GM21529 (cell line): Measurements from ENCODE around the gene SLC6A13.
"Not testable (repeated sequence)": the region's sequence is repeated elsewhere in the genome, so short reads cannot be mapped to it uniquely, and the experiment has no call there.

ENCODE experiments used
- ATAC-seq: cut with Tn5 transposase; IDR thresholded peaks from one replicate; pipeline ENCODE4 v1.9.1; 2021; ENCODE audit not compliant: unreplicated experiment

The SLC6A13 gene

DNA sequence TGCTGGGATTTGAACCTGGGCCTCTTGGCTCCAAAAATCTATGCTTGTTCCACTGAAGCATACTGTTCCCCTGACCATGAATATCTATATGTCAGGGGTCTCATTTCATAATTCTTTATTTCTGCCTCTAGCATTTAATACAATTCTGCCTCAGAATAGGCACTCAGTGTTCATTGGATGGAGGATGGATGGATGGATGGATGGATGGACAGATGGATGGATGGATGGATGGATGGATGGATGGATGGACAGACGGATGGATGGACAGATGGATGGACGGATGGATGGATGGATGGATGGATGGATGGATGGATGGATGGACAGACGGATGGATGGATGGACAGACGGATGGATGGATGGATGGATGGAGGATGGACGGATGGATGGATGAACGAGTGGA lies 45.6 kb downstream of the SLC6A13 start:
- ATAC-seq, result not testable (repeated sequence)

DNA sequence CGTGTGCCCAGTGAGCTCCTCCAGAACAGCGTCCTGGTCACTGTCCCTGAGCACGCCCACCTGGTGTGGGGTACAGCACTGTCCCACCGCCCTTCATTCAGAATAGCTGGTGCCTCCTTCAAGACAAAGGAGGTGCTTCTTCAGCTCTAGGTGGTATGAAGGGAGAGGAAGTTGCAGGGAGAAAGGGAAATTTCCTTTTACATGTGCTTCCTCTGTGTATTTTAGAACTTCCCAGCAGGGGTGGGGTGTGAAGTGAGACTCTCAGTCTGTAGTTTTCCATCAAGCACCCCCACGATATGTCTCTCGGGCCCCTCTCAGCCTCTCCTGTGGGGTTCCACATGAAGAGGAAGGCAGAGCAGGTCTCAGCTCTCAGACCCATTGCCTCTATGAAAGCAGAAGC lies 47.5 kb downstream of the SLC6A13 start:
- ATAC-seq, result no peak

GRCh38 chr12:214003-214741 lies 48.5 kb downstream of the SLC6A13 start, which contains the start of gene SLC6A12:
Gene SLC6A12 (minus strand): TSS chr12:214157. CDS start chr12:209986, 4,171 bp downstream.
- ATAC-seq, result no peak

DNA sequence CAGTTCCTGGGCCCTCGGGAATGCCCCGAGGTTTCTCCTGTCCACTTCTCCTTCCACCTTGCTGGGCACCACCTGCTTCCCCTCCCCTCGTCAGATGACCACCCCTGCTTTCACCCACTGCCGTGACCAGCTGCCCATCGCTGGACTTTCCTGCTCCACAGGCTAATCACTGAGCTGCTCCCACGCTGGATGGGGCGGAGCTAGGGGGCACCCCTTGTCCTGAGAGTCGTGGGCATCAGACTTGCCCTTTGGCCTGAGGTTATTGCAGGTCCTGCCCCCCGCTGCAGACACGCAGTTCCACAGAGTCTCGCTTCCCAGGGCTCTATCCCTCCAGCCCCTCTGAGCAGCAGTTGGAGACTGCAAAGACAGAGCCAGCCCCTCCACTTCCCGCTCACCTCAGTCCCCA lies 49.1 kb downstream of the SLC6A13 start:
- ATAC-seq, result no peak

GRCh38 chr12:212715-213526 lies 49.7 kb downstream of the SLC6A13 start:
- ATAC-seq, result no peak

GRCh38 chr12:212415-212714 lies 50.3 kb downstream of the SLC6A13 start:
- ATAC-seq, result no peak

DNA sequence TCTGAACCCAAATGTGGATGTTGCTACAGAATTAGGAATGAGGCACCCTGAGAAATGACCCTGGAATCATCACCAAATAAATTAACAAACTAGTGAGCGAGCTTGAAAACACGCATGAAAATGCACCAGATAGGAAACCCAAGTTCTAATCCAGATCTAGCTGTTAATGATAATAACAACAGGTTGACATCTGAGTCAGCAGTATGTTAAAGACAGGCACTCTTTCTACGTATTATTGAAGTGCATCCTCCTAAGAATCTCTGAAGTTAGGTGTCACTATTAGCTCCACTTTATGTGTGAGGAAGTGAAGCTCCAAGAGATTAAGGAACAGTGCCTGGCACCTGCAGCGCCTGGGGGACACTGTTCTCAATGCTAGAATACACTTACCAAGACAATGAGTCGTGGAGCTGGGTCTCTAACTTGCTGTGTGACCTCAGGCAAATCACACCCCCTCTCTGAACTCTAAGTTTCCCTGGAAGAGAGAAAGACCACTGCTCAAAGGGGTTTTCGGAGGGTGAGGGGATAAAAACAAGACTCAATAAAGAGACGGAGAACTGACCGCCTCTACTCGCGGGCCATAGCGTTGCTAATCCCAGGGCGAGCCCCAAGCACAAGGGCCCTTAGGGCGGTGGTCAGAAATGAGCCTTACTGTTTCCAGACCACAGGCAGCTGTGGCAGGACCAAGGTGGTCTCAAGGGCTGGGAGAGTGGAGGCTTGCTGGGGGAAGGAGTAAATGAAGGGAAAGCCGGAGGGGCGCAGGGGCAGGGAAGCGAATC lies 50.8 kb downstream of the SLC6A13 start:
- no peak for ATAC-seq

GRCh38 chr12:211142-211465 lies 51.5 kb downstream of the SLC6A13 start:
- ATAC-seq, result no peak

GRCh38 chr12:210277-211141 lies 52.1 kb downstream of the SLC6A13 start:
- no peak for ATAC-seq

DNA sequence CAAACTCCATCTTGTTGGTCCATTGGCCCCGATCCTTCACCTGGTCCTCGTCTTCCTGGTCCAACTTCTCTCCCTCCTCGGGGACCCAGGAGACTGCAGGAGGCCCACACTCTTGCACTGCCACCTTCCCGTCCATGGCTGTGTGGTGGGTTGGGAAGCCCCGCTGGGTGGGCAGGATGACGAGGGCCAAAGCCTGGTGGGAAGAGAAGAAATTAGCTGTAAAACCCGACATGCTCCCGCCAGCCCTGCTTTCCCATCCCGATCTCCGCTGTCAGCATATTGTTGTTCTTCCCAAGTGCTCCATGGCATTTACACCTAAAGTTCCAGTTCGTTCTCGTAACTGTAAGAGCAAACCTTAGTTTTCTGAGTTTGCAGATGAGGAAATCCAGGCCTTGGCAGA lies 52.8 kb downstream of the SLC6A13 start:
- no peak for ATAC-seq

GRCh38 chr12:209246-209645 lies 53.4 kb downstream of the SLC6A13 start:
- ATAC-seq, result no peak

GRCh38 chr12:208813-209212 lies 53.8 kb downstream of the SLC6A13 start:
- ATAC-seq, result no peak

GRCh38 chr12:207804-208203 lies 54.8 kb downstream of the SLC6A13 start:
- no peak for ATAC-seq

- ATAC-seq, result no peak
These were observed 55.7 kb downstream of the SLC6A13 start for GRCh38 chr12:206746-207440.

GRCh38 chr12:205026-205425 lies 57.6 kb downstream of the SLC6A13 start:
- no peak for ATAC-seq

GRCh38 chr12:204261-204678 lies 58.4 kb downstream of the SLC6A13 start:
- no peak for ATAC-seq

DNA sequence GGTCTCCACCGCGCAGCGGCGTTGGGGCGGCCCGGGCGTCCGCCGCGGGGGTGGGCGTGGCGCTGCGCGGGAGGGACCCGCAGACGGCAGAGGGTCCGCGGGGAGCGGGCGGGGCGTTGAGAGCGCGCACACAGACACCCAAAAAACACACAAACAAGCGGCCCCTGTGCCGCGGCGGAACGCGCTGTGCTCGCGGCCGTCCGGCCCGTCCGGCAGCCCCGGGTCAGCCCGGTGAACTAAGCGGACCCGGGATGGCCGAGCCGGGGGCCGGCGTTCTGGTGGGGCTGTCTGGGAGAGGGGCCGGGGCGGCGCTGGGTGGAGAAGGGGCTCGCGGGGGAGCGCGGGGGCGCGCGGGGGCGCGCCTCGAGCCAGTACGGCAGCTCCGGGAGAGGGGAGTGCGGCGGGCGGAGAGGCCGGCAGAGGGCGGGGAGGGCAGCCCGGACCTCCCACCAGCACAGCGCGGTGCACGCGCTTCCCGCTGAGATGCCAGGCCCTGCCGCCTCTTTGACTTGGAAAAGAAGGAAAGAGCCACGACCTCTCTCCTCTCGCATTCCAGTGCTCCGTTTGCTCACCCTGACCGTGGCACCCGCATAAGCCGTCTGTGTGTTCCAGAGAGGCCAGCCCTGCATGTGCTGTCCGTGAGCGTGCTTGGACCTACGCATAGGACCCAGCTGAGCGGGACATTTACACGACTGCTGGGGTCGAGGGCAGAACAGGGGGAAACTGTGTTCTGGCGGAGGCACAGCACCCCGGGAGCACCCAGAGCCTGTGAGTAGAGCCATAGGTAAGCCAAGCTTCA lies 59.0 kb downstream of the SLC6A13 start:
- ATAC-seq, result no peak

GRCh38 chr12:203074-203461 lies 59.6 kb downstream of the SLC6A13 start:
- no peak for ATAC-seq

DNA sequence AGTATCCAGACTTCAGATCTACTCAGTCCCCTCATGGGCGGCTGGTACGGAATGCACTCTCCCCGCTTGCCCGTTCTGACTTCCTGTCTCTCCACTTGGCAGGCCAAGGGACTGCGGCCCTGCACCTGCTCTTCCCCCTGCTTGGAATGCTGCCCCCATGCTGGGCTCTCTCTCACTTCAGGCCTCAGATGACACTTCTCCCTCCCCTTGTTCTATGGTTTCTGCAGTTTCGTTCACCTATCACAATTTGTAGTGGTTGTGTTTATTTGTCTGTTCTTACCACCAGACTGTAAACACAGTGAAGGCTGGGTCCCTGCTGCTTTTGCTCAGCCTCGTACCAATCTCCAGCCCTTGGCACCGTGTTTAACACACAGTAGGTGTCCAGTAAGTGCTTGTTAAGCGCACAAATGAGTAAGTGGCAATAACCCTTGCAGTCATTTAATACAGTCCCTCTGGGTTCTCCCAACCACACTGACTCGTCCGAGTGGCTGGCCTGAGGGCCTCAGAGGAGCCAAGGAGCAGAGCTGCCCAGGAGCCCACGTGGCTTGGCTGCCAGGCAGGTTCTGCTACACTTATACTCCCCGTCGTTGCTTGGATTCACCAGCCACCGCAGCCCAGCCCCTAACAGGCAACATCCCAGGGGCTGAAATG lies 60.4 kb downstream of the SLC6A13 start:
- no peak for ATAC-seq
